ENCODE data around the gene RRP1B.
"Not testable (repeated sequence)": the region's sequence is repeated elsewhere in the genome, so short reads cannot be mapped to it uniquely, and the experiment has no call there.

Gene RRP1B

GRCh38 chr21:43697758-43698643 is 38.6 kb downstream of the RRP1B start:
- no peak for TF ChIP-seq CTCF (IDR thresholded peaks at IDR 0.05; ENCODE audit: low read length, missing control alignments)
- DNase-seq (ENCODE audit: low read depth), result peak; percentile 34
- no peak overlapping the region for H3K4me3 ChIP-seq (replicated peaks; ENCODE audit: low read depth, low read length)

- not testable (repeated sequence) for H3K4me3 ChIP-seq (replicated peaks; ENCODE audit: low read depth, low read length); DNase-seq (ENCODE audit: low read depth)
Measured at GRCh38 chr21:43699492-43699777, 40.1 kb downstream of the RRP1B start.

- no peak for DNase-seq (ENCODE audit: low read depth)
- TF ChIP-seq CTCF (IDR thresholded peaks at IDR 0.05; ENCODE audit: low read length, missing control alignments), result no peak
- H3K4me3 ChIP-seq (replicated peaks; ENCODE audit: low read depth, low read length), result no peak overlapping the region
Measured at GRCh38 chr21:43699933-43700599, 40.7 kb downstream of the RRP1B start.

GRCh38 chr21:43701936-43702784 is 42.8 kb downstream of the RRP1B start:
- TF ChIP-seq CTCF (IDR thresholded peaks at IDR 0.05; ENCODE audit: low read length, missing control alignments), result no peak
- DNase-seq (ENCODE audit: low read depth), result no peak
- H3K4me3 ChIP-seq (replicated peaks; ENCODE audit: low read depth, low read length), result no peak overlapping the region

GRCh38 chr21:43702785-43703034 is 43.4 kb downstream of the RRP1B start:
- TF ChIP-seq CTCF (IDR thresholded peaks at IDR 0.05; ENCODE audit: low read length, missing control alignments), result no peak
- no peak for DNase-seq (ENCODE audit: low read depth)

GRCh38 chr21:43703035-43703880 is 43.9 kb downstream of the RRP1B start:
- DNase-seq (ENCODE audit: low read depth), result peak; percentile 78
- no peak for TF ChIP-seq CTCF (IDR thresholded peaks at IDR 0.05; ENCODE audit: low read length, missing control alignments)

More at GRCh38 chr21:43702785-43703034, 43.4 kb downstream of the RRP1B start:
- no peak overlapping the region for H3K4me3 ChIP-seq (replicated peaks; ENCODE audit: low read depth, low read length)

More at GRCh38 chr21:43703035-43703880, 43.9 kb downstream of the RRP1B start:
- no peak overlapping the region for H3K4me3 ChIP-seq (replicated peaks; ENCODE audit: low read depth, low read length)
